ENCODE measurements around the gene BMP8A. TPM values are rescaled to one million over a fixed set of nuclear protein-coding genes. Genes with fewer than 3 reads are reported as not detected.

The BMP8A gene
- polyA plus RNA-seq, 1 donor (not counting 4 experiments of a cell fraction or from before 2014, with no cell fraction given) = not detected

- TF ChIP-seq EZH2 (IDR thresholded peaks at IDR 0.05; ENCODE audit: low read length) (no peak), CTCF (optimal IDR thresholded peaks at IDR 0.05 in 1 of 3, IDR thresholded peaks at IDR 0.05 in 1 of 3, conservative IDR thresholded peaks at IDR 0.05 in 1 of 3; ENCODE audit: extremely low read depth in 1 of 3, insufficient read depth in 2 of 3, low read length in 3 of 3) (no peak)
- Histone ChIP-seq H4K20me1 (ENCODE audit: control insufficient read depth, extremely low read depth, insufficient read depth, low read length) (no peaks in the 10 kb centered on the region), H3K9me1 (ENCODE audit: control insufficient read depth, extremely low read depth, insufficient read depth, low read length) (no peaks in the 10 kb centered on the region), H3K36me3 (ENCODE audit: control insufficient read depth in 2 of 2, extremely low read depth in 1 of 2, insufficient read depth in 2 of 2, low read length in 2 of 2) (no peaks in the 10 kb centered on the region), H3K9me3 (ENCODE audit: control insufficient read depth, low read depth, low read length) (no peaks in the 10 kb centered on the region), H3K27me3 (ENCODE audit: control insufficient read depth, extremely low read depth, insufficient read depth, low read length) (peaks cover 10% of the 10 kb centered on the region), H3K4me2 (ENCODE audit: control insufficient read depth, extremely low read depth, insufficient read depth, low read depth, low read length) (no peak overlapping the region), H3K4me1 (ENCODE audit: control insufficient read depth, extremely low read depth, insufficient read depth, low read length) (no peaks in the 10 kb centered on the region), H3K4me3 (ENCODE audit: control insufficient read depth in 2 of 3, extremely low read depth in 1 of 3, insufficient read depth in 2 of 3, low read depth in 1 of 3, low read length in 3 of 3) (no peak overlapping the region), H3K79me2 (ENCODE audit: control insufficient read depth, insufficient read depth, low read length) (no peaks in the 10 kb centered on the region), H3K27ac (ENCODE audit: control insufficient read depth, insufficient read depth, low read length) (no peak overlapping the region), H2AFZ (ENCODE audit: control insufficient read depth, low read length) (no peak overlapping the region), H3K9ac (ENCODE audit: control insufficient read depth, extremely low read depth, insufficient read depth, low read length) (no peak overlapping the region)
- no peak for FAIRE-seq
- DNase-seq (ENCODE audit: low read depth, low spot score) = no peak
- dilution Hi-C loops (cut with MboI; ENCODE audit: extremely low pct_ligation_motif_present, low sequenced_read_pairs) = no loop called here
These were observed 16.8 kb downstream of the BMP8A start for GRCh38 chr1:39508266-39508665.

GRCh38 chr1:39508857-39509305, 17.4 kb downstream of the BMP8A start:
- peaks cover 10% of the 10 kb centered on the region for H3K27me3 ChIP-seq (ENCODE audit: control insufficient read depth, extremely low read depth, insufficient read depth, low read length)
- H3K9me3 ChIP-seq (ENCODE audit: control insufficient read depth, low read depth, low read length) = no peaks in the 10 kb centered on the region
- dilution Hi-C loops (cut with MboI; ENCODE audit: extremely low pct_ligation_motif_present, low sequenced_read_pairs) = no loop called here
- TF ChIP-seq EZH2 (IDR thresholded peaks at IDR 0.05; ENCODE audit: low read length) (no peak), CTCF (optimal IDR thresholded peaks at IDR 0.05 in 1 of 3, IDR thresholded peaks at IDR 0.05 in 1 of 3, conservative IDR thresholded peaks at IDR 0.05 in 1 of 3; ENCODE audit: extremely low read depth in 1 of 3, insufficient read depth in 2 of 3, low read length in 3 of 3) (no peak)
- H4K20me1 ChIP-seq (ENCODE audit: control insufficient read depth, extremely low read depth, insufficient read depth, low read length) = no peaks in the 10 kb centered on the region
- H3K4me2 ChIP-seq (ENCODE audit: control insufficient read depth, extremely low read depth, insufficient read depth, low read depth, low read length) = no peak overlapping the region
- no peaks in the 10 kb centered on the region for H3K9me1 ChIP-seq (ENCODE audit: control insufficient read depth, extremely low read depth, insufficient read depth, low read length)
- no peaks in the 10 kb centered on the region for H3K4me1 ChIP-seq (ENCODE audit: control insufficient read depth, extremely low read depth, insufficient read depth, low read length)
- H2AFZ ChIP-seq (ENCODE audit: control insufficient read depth, low read length) = no peak overlapping the region
- no peaks in the 10 kb centered on the region for H3K79me2 ChIP-seq (ENCODE audit: control insufficient read depth, insufficient read depth, low read length)
- H3K36me3 ChIP-seq (ENCODE audit: control insufficient read depth in 2 of 2, extremely low read depth in 1 of 2, insufficient read depth in 2 of 2, low read length in 2 of 2) = no peaks in the 10 kb centered on the region
- H3K4me3 ChIP-seq (ENCODE audit: control insufficient read depth in 2 of 3, extremely low read depth in 1 of 3, insufficient read depth in 2 of 3, low read depth in 1 of 3, low read length in 3 of 3) = no peak overlapping the region
- H3K27ac ChIP-seq (ENCODE audit: control insufficient read depth, insufficient read depth, low read length) = no peak overlapping the region
- H3K9ac ChIP-seq (ENCODE audit: control insufficient read depth, extremely low read depth, insufficient read depth, low read length) = no peak overlapping the region
- DNase-seq (ENCODE audit: low read depth, low spot score) (no peak), FAIRE-seq (no peak)

Data from keratinocyte (primary cell).